Fibroblast of peridontal ligament (primary cell): ENCODE results near the gene DAZL.
"Not testable (repeated sequence)": the region's sequence is repeated elsewhere in the genome, so short reads cannot be mapped to it uniquely, and the experiment has no call there.

Source experiments
- DNase-seq: peaks from one replicate; pipeline ENCODE4 v3.0.0-alpha.2; 2010; ENCODE audit errors: extremely low read depth

Gene DAZL, protein sequence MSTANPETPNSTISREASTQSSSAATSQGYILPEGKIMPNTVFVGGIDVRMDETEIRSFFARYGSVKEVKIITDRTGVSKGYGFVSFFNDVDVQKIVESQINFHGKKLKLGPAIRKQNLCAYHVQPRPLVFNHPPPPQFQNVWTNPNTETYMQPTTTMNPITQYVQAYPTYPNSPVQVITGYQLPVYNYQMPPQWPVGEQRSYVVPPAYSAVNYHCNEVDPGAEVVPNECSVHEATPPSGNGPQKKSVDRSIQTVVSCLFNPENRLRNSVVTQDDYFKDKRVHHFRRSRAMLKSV

DNA sequence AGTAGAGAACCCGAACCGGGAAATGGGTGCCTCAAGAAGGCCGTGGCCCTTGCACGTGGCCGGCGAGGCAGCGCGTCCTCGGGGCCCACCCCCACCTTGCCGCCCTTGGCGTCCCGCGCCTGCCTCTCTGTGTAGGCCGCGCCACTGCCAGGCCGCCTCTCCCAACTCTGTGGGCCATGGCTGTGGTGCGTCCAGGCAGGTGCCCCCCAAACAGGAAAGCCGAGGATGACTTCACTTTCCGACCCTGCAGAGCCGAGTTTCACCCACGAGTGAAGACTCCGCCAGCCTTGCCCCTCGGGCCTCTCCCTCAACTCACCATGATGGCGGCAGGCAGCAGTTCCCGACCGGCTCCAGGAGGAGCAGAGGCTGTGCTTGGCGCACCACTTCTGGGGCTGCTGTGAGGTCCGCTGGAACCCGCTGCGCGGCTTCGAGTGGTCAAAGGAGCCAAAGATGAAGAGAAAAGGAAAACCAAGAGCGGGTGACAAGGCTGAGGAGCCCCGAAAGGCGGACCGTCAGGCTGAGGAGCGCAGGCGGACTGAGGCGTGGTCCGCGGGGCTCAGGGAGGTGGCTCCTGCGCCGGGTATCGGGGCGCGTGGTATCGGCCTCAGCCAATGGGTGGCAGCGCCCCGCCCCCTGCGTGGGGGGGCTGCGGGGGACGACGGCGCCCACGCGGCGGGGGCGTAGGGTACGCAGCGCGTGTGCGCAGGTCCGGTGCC is at the start of gene DAZL:
DAZL (minus strand) TSS at position 537 of the 716 bp plus-strand sequence; CDS start at position 319, 218 bp downstream.
- no peak for DNase-seq

DNA sequence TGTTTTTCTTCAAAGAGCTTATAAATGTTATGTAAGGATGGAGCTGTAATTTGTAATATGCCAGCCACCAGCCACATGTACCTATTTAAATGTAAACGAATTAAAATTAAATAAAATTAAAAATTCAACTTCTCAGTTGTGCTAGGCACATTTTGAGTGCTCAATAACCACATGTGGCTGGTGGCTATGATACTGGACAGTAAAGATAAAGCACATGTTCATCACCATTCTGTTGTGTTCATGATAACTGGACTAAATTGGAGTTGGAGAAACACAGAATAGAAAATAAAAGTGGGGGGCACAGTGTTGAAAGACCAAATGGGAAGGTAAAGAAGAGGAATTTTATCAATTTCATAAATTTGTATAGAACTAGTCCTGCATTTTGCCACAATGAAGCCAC is 49.8 kb upstream of the DAZL start:
- no peak for DNase-seq

DNA sequence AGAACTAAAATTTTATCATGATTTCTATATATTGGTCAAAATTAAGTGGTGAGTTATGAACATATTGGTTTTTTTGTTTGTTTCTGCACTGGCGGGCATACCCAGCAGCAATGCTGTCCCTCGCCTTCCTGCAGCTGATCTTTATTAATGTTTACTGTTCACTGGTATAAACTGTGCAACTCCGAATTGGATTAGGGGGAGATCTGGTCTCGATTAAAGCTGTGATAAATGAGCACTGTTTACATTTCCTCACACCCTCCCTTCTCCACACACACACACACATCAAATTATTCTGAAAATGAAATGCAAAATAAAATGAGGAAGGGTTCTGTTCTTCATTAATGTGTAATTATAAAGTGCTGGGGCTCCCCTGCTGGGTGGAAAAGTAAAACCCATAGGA is 48.5 kb upstream of the DAZL start:
- no peak for DNase-seq

DNA sequence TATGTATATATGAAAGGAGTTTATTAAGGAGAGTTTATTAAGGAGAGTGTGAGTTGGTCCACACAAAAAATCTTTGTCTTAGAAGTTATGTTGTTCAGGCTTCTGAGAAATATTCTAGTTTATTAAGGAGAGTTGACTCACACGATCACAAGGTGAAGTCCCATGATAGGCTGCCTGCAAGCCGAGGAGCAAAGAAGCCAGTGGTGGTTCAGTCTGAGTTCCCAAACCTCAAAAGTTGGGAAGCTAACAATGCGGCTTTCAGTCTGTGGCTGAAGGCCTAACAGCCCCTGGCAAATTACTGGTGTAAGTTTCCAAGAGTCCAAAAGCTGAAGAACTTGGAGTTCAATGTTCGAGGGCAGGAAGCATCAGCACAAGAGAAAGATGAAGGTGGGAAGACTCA is 42.4 kb upstream of the DAZL start:
- DNase-seq = peak; percentile 2

DNA sequence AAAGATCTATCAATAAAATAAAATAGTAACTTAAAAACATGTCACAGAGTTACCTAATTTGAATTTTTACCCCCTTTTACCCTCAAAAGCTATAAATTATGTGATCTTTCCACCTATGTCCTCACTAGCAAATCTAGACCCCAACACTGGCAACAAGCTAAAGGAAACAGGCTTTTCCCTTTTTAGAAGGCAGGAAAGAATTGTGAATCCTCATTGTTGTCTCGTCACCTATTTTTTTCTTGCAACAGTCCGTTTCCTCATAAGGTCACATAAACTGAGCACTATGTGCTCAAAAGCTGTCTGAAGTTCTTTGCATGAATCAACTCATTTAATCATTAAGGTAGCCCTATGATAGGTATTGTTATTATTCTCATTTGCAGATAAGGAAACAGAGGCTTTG is 34.6 kb upstream of the DAZL start:
- DNase-seq = no peak

DNA sequence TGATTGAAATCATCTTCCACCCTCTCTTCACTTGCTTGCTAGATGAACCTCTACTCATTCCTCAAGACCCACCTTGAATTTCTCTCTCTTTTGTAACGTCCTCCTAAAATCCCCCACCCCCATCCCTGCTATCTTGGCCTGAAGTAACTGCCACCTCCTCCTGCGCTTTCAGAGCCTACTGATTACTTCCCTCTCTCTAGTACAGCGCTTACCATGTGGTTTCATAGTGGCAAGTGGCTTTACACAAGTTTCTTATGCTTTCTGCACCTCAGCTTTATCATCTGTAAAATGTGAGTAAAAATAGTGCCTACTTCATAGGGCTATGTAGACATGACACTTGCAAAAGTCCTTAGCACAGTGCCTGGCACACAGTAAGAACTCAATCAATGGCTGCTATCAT is 28.7 kb upstream of the DAZL start:
- DNase-seq = no peak

DNA sequence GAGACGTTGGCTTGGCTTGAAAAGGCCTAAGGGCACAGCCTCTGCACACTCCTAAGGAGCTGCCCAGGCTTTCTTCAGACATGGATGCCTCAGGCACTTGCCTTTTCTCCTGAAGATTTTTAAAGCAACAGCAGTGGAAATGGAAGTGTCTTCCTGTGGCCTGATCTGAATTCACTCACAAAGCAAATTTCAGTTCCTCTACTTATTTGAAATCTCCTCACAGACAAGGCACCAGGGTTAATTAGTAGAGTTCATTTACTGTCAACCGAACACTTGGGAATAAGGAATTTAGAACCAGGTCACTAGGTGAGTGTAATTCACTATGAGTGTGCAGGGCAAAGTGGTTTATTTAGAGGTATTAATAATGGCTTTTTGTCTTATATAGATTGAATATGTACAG is 27.2 kb upstream of the DAZL start:
- no peak for DNase-seq

DNA sequence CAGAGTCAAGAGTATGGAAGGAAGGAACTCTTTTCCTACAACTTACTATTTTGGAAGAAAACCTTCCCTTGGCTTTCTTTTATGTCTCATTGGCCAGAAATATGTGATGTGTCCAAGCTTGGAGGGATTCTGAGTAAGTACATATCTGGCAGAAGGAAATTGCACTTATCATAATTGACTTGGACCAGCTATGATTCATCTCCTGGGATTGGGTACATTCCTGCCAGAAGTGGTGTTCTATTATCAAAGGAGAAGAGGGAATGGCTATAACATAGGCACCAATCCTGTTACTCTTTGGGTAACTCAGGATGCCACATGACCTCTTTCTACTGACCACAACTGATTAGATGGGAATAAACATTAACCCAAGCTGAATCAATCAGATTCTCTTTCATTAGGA is 13.5 kb upstream of the DAZL start:
- peak; percentile 80 for DNase-seq

DNA sequence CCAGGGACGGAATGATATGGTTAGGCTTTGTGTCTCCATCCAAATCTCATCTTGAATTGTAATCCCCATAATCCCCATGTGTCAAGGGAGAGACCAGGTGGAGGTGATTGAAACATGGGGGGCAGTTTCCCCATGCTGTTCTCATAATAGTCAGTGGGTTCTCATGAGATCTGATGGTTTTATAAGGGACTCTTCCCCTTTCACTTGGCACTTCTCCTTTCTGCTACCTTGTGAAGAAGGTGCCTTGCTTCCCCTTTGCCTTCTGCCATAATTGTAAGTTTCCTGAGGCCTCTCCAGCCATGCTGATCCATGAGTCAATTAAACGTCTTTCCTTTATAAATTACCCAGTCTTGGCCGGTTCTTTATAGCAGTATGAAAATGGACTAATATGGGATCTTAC is 11.9 kb upstream of the DAZL start:
- DNase-seq = not testable (repeated sequence)

DNA sequence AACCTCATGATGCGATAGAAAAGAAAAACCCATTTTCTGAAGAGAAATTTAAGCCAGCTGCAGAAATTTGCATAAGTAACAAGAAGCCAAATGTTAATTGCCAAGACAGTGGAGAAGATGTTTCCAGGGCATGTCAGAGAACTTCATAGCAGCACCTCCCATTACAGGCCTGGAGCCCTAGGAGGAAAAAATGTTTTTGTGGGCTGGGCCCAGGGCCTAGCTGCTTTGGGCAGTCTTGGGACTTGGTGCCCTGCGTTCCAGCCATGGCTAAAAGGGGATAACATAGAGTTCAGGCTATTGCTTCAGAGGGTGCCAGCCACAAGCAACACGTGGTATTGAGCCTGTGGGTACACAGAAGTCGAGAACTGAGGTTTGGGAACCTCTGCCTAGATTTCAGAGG is 10.9 kb upstream of the DAZL start:
- no peak for DNase-seq

DNA sequence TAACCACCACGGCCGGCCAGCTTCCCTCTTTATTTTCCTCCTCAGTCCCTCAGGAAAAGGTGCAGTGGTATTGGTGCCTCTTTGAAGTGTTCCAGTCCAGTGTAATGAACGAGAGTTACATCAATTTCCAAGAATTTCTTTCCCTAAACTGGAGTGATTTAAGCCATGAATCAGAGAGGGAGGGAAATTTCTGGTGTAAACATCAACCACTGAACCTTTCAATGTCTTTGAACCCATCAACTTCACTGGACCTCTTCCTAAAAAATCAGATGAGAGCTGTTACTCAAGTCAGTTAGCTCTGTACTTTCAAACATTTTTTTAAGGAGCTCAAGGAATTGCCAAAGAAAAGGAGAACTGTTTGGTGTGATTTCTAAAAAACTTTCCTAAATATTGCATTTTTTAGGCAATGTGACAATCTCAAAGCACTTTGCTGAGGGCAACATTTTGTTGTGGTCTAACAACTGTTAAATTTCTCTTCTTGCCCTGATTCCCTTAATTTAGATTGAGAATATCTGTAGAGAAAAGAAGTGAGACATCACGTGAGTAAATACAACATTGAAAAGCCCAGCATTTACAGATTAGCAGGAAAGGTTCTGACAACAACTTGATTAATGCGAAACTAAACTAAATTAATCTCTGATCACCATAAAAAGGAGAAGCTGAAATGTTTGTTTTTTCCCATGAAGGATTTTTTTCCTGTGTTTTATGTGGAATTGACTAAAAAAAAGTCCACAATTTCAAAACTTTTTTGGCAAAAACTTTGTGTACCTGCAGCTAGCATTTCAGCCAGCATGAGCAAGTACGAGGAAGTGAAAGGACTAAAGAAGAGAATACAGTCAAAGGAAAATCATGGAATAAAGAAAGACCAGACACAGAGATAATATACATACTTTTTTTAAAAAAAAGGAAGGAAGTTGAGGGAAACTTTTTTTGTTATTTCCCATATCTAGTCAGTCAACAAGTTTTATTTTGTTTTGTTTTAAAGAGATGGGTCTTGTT is 9.1 kb upstream of the DAZL start:
- peak; percentile 91 for DNase-seq

DNA sequence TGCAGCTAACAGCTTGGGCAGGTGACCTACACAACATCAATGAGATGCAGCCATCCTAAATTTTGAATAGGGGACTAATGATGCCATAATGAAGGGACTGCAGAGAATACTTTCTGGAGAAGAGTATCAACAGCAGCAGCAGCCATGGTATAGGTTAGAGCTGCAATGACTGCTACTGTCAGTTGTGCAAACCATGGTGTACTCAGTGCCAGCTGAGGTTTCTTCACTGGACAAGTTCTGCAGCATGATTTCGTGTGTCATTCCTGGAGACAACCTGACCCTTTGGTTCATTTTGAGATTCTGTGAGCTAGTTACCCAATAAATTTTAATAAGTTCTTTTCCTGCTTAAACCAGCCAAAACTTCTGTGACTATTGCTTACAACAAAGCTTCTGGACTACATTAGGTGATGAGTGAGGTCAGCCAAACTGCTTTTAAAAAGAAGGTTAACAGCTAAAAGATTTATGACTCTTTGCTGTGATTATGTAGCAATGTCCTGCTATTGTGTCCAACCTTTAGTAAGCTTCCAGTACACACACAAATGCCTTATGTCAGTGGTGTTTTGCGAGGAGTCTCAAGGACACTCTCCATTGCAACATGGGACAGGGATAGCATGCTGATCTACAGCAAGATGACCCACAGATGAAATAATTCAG is 4.8 kb upstream of the DAZL start:
- DNase-seq = peak; percentile 25

DNA sequence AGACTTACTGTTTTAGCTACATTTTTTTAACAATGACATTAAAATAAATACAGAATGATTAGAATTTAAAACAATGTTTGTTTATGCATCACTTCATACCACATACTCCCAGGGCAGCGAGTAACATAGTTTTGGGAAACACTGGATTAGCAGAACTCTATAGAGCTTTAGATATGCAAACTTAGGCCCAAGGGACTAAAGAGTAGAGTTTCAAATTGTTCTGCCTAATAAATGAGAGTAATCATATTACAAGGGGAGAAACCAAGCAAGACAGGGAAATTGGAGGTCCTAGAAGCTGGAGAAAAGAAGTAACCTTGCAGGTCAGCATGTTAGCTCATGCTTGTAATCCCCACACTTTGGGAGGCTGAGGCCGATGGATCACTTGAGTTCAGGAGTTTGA is 3.6 kb upstream of the DAZL start:
- peak; percentile 8 for DNase-seq

DNA sequence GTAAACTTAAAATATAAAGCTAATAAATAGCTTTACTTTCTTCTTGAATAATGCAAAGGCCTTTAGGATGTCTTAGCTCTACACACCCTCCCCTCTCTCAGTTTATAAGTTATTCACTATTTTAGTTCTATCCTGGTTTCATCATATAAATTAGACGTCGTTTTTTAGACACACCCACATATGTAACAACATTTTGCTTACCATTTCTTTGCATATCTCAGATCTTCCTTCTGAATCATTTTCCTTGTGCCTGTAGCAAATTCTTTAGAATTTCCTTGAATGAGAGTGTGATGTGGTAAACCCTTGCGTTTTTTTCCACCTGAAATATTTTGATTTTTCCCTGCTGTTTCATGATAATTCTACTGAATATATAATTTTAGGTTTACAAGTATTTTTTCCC is 2.5 kb upstream of the DAZL start:
- no peak for DNase-seq

DNA sequence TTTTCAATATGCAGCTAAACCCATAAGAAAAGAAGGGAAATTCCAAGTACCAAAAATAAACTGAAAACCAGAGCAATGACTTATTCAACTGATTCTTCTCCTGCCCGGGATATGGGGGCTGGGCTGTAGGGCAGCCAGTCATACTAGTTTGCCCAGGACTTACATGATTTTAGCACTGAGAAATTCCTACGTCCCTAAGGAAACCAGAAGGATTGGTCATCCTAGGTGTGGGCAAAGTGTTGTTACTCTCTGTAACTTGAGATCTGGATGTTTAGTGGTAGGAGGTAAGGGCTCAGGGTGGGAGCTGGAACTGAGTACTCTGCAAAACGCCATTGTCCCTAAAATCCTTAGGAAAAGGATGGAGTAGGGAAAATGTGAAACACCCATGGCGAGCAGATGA is 1.2 kb upstream of the DAZL start:
- DNase-seq = peak; percentile 8

DNA sequence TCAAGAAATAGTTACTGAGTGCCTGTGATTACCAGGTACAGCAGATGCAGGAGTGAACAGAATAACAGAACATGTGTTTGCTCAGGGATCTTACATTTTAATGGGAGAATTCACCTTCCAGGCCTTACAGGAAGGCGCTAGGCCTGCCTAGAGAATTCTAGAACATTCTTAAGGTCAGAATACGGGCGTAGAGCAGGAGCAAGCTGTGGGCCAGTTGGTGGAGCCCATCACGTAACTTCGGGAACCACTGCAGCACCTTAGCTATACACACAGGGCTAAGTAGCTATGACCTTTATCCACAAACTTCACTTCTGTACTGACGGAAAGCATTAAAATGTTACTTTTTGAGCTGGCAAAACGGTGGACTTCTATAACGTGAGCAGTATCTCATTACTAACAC is 743 bp upstream of the DAZL start:
- DNase-seq = no peak

DNA sequence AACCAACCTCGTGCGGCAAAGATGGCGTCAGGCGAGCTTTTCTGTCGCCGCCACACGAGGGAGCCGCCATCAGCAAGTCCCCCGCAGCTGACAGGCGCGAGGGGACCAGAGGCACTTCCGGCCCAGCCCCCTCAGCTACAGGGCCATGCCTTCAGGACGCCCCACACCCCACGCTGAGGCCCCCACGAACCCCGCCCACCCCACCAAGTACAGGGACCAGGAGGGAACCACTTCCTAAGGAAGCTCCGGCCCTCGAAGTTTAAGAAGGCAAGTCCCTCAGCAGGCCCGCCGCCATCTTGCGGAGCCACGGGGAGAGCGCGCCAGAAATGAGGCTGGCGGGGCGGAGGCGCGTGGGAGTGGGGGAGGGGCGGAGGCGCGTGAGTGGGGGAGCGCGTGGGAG is 790 bp downstream of the DAZL start:
- no peak for DNase-seq

DNA sequence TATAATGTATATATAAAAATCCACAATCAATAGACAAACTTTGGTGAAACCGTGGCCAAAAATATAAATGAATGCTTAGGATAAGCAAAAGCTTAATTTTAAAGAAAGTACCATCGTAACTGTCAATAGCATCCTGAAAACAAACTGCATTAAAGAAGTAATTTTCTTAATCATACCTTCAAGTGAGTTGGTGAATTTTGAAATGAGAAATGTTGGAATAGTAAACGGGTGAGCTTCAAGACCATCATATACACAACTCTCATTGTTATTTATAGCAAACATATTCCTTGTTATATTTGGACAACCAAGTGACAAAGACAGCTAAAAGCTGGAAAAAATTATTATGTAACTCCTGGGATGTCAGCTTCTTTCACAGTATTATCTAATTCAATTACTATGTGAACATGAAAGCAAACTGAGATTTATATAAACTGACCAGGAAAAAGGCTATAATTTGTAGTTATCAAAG is 3.7 kb downstream of the DAZL start:
- no peak for DNase-seq

DNA sequence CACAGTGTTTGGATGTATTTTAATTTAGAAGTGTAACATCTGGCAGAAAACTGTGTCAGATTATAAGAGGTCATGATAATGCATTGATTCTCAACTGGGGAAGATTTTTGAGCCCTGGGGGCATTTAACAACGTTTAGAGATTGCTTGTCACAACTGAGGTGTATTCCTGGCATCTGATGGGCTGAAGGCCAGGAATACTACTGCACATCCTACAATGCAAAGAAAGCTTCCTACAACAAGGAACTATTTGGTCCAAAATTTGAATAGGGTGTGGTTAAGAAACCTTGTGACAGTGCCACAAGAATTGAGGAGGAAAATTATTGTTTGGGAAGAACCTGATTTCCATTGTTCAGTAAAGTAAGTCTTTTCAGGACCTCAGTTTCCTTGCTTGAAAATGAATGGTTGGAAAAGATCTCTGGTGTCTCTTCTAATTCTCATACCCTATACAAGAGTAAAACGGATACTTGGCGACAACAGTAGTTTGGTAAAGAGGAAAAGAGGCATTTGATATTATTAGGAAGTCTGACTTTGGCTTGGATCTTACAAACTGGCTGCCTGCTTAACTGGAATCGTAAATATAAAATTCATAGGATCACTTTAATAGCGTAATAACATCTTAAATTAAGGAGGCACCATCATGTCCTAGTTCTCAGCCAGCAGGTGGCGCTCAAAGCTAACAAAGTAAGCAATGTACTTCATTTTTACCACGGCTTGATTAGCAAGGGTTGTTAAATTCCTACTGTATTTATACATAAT is 4.3 kb downstream of the DAZL start:
- peak; percentile 92 for DNase-seq

DNA sequence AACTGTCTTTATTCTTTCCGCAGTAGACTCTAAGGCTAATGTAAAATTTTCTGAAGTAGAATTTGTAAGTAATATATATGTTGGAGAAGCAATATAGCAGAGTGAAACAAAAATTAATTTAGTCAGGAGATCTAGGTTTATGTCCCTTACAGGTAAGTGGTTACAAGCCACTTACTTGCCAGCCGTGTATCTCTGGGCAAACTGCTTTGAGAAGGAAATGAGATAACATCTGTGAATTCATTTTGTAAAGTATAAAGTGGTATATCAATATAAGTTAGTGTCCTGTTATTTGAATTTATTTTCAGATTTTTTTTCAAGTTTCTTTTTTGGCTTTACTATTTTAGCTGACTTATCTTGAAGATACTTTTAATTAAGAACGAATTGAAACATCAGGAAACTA is 5.5 kb downstream of the DAZL start:
- DNase-seq = no peak
